Skeletal muscle satellite cell (primary cell): ENCODE measurements around the gene VAT1.
"Not testable (repeated sequence)": the region's sequence is repeated elsewhere in the genome, so short reads cannot be mapped to it uniquely, and the experiment has no call there.

Source experiments
- H3K27me3 ChIP-seq: 2 replicates; pipeline ENCODE4 v1.7.0; 2013; ENCODE audit warnings: low read length; ENCODE audit not compliant: control insufficient read depth, insufficient read depth
- H3K36me3 ChIP-seq: 2 replicates; pipeline ENCODE4 v1.7.0; 2013; ENCODE audit warnings: mild to moderate bottlenecking, control low read depth, low read length; ENCODE audit not compliant: insufficient read depth
- H3K4me1 ChIP-seq: 2 replicates; pipeline ENCODE4 v1.7.0; 2013; ENCODE audit warnings: low read length; ENCODE audit not compliant: control insufficient read depth, insufficient read depth
- H3K4me2 ChIP-seq: 2 replicates; pipeline ENCODE4 v1.7.0; 2013; ENCODE audit warnings: mild to moderate bottlenecking, low read length
- H3K4me3 ChIP-seq: 2 replicates; pipeline ENCODE4 v1.7.0; 2013; ENCODE audit warnings: low read length
- H3K9ac ChIP-seq: 2 replicates; pipeline ENCODE4 v1.7.0; 2013; ENCODE audit warnings: mild to moderate bottlenecking, low read depth, low read length, moderate library complexity
- H3K9me3 ChIP-seq: replicated peaks from 2 replicates; pipeline ENCODE4 v1.7.0; 2013; ENCODE audit warnings: mild to moderate bottlenecking, control low read depth, low read length

The VAT1 gene

DNA sequence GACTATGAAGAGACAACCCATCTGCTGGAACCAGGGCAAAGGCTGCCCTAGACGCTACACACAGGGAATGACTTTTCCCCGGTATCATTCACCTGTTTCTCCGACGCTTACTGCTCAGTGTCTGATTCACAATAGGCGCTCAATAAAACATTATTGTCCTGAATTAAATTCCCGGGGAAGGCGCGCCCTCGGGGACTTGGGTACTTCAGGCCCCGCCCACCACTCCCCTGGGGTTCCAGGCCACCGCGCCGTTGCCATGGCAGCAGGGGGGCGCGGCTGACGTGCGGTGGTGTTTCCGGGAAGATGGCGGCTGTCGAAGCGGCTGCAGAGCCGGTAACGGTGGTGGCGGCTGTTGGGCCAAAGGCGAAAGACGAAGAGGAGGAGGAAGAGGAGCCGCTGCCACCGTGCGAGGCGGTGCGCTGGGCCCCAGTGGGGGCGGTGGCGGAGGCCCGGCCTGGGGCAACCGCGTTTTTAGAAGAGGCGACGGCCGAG, 41.9 kb downstream of the VAT1 start, which contains the start of gene RUNDC1:
TSS of gene RUNDC1 (plus strand) at position 292 of the 492 bp plus-strand sequence. CDS start at position 304, 12 bp downstream.
- Histone ChIP-seq H3K4me2 (peak within 1 kb of the TSS; percentile 93), H3K9ac (peak within 1 kb of the TSS; percentile 87), H3K9me3 (no peaks in the 10 kb centered on the region), H3K27me3 (no peaks in the 10 kb centered on the region), H3K4me3 (peak within 1 kb of the TSS; percentile 95), H3K4me1 (peaks cover 17% of the 10 kb centered on the region), H3K36me3 (no peaks in the 10 kb centered on the region)

DNA sequence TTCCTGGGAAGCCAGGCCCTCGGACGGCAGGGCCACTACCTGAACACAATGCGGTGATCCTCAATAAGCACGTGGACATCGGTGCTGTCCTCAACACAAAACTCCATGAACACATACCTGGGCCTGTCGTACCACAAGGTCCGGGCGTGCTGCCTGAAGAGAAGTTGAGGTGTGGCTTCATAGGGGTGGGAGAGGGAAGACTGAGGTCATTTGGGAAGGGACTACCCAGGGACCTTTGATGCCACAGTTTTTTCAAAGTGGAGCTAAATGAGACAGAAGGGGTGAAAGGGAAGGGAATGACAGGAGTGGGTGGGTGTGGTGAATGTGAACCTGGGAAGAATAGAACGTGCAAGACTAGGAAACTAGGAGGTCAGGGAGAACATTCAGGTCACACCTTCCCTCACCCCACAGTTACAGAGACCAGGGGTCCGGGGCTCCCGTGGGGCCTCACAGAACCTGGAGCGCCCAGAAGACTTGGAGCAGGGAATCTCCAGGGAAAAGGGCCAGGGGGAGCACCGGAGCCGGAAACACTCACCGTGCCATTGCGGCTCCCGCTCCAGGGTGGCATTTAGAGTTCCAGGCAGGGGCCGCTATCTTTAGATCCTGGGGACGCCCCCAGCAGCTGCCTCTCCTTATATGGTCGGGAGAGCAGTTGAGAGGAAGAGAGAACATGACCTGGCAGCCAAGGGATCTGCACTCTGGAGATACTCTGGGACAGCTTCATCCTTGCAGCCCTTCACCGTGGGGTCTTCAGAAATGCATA, 42.5 kb downstream of the VAT1 start, which contains the start of gene PTGES3L:
TSS of gene PTGES3L (minus strand) at position 570 of the 763 bp plus-strand sequence. CDS start at position 543, 27 bp downstream.
- Histone ChIP-seq H3K4me1 (peaks cover 17% of the 10 kb centered on the region), H3K27me3 (no peaks in the 10 kb centered on the region)

GRCh38 chr17:42975701-42976100, 46.5 kb downstream of the VAT1 start:
- not testable (repeated sequence) for H3K9ac ChIP-seq, H3K4me2 ChIP-seq, H3K4me3 ChIP-seq, H3K27me3 ChIP-seq, H3K4me1 ChIP-seq, H3K9me3 ChIP-seq, H3K36me3 ChIP-seq

More for the DNA sequence above, 42.5 kb downstream of the VAT1 start, which contains the start of gene PTGES3L:
- H3K4me3 ChIP-seq: peak within 1 kb of the TSS; percentile 95
- no peaks in the 10 kb centered on the region for H3K36me3 ChIP-seq
- H3K9ac ChIP-seq: peak within 1 kb of the TSS; percentile 87
- peak within 1 kb of the TSS; percentile 93 for H3K4me2 ChIP-seq
- H3K9me3 ChIP-seq: no peaks in the 10 kb centered on the region

- Histone ChIP-seq H3K27me3 (no peaks in the 10 kb centered on the region), H3K4me3 (no peak overlapping the region), H3K36me3 (no peaks in the 10 kb centered on the region), H3K9ac (no peak overlapping the region), H3K4me1 (peaks cover 9% of the 10 kb centered on the region), H3K9me3 (no peaks in the 10 kb centered on the region), H3K4me2 (no peak overlapping the region)
These were observed 46.9 kb downstream of the VAT1 start for GRCh38 chr17:42975265-42975664.

GRCh38 chr17:42973323-42973722, 48.9 kb downstream of the VAT1 start:
- not testable (repeated sequence) for H3K36me3 ChIP-seq, H3K9me3 ChIP-seq, H3K4me3 ChIP-seq, H3K9ac ChIP-seq, H3K4me1 ChIP-seq, H3K4me2 ChIP-seq, H3K27me3 ChIP-seq

GRCh38 chr17:42971589-42971988, 50.6 kb downstream of the VAT1 start:
- no peaks in the 10 kb centered on the region for H3K36me3 ChIP-seq

DNA sequence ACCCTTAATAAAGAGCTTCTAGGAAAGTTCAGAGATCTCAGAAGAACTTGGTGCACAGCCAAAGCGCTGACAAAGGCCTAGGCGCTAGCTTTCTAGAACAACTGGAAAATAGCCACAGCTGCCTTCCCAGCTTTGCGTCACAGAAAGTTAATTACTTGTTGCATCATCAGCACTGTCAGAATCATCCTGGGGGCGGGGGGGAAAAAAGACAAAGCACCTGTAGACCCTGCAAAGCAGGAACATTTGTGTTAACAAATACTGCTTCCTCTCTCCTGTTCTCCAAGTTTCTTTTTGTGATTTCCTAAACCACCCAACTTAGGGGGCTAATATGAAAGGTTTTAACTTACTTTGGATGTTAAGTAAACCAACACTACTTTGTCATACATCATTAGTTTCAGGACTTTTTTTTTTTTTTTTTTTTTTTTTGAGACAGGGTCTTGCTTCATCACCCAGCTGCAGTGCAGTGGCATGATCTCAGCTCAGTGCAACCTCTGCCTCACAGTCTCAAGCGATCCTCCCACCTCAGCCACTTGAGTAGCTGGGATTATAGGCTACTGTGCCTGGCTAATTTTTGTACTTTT, 53.1 kb downstream of the VAT1 start:
- Histone ChIP-seq H3K4me3 (no peak overlapping the region), H3K9ac (no peak overlapping the region), H3K9me3 (no peaks in the 10 kb centered on the region), H3K4me1 (no peaks in the 10 kb centered on the region), H3K36me3 (no peaks in the 10 kb centered on the region), H3K27me3 (no peaks in the 10 kb centered on the region), H3K4me2 (no peak overlapping the region)

More at GRCh38 chr17:42971589-42971988, 50.6 kb downstream of the VAT1 start:
- H3K4me1 ChIP-seq: no peaks in the 10 kb centered on the region
- H3K27me3 ChIP-seq: no peaks in the 10 kb centered on the region
- H3K4me2 ChIP-seq: no peak overlapping the region
- H3K9ac ChIP-seq: no peak overlapping the region
- H3K9me3 ChIP-seq: no peaks in the 10 kb centered on the region
- H3K4me3 ChIP-seq: no peak overlapping the region

- Histone ChIP-seq H3K36me3 (no peaks in the 10 kb centered on the region), H3K4me1 (peaks cover 5% of the 10 kb centered on the region), H3K9me3 (no peaks in the 10 kb centered on the region), H3K9ac (no peak overlapping the region), H3K27me3 (no peaks in the 10 kb centered on the region), H3K4me2 (no peak overlapping the region), H3K4me3 (no peak overlapping the region)
These were observed 54.3 kb downstream of the VAT1 start for GRCh38 chr17:42967925-42968324.
